HepG2 (cell line): ENCODE results near the gene FRMD1. TPM values are rescaled to one million over a fixed set of nuclear protein-coding genes. Genes with fewer than 3 reads are reported as not detected.
A peak's percentile ranks its signal among the peaks of the same experiment; 100 is the strongest.

Experiments
- AGO2 ChIP-seq: fragments of 200-400 bp; formaldehyde crosslinking; optimal IDR thresholded peaks from 2 replicates; pipeline ENCODE3; 2017; ENCODE audit warnings: mild to moderate bottlenecking, low read depth, low read length, moderate library complexity
- BORCS8-MEF2B ChIP-seq: sonication (generic); formaldehyde crosslinking; IDR thresholded peaks from 2 replicates; pipeline ENCODE4 v1.8.0; 2022; ENCODE audit warnings: mild to moderate bottlenecking, missing genetic modification reagents
- CBX2 ChIP-seq, 2 experiments: fragments of 200-600 bp in 1 of 2; sonication (generic); formaldehyde crosslinking in 1 of 2; IDR thresholded peaks; 2 replicates each; pipeline versions ENCODE4 v1.7.0 to v1.8.1; 2018 to 2022; ENCODE audit warnings: low read depth in 2 of 2, low read length in 1 of 2, mild to moderate bottlenecking in 1 of 2, missing genetic modification reagents in 1 of 2
- DPF2 ChIP-seq: sonication (generic); formaldehyde crosslinking; IDR thresholded peaks from 2 replicates; pipeline ENCODE4 v1.4.0; 2020; ENCODE audit warnings: mild to moderate bottlenecking, low read depth, missing genetic modification reagents, borderline replicate concordance
- ESRRA ChIP-seq: sonication (generic); formaldehyde crosslinking; IDR thresholded peaks from 2 replicates; pipeline ENCODE4 v1.5.1; 2020; ENCODE audit warnings: mild to moderate bottlenecking, low read depth, missing genetic modification reagents
- GATAD2A ChIP-seq: IDR thresholded peaks from 2 replicates; pipeline ENCODE4 v1.6.1; 2016
- NAIF1 ChIP-seq: sonication (generic); formaldehyde crosslinking; IDR thresholded peaks from 2 replicates; pipeline ENCODE4 v1.5.0; 2020; ENCODE audit warnings: mild to moderate bottlenecking, missing genetic modification reagents, borderline replicate concordance
- NR2F2 ChIP-seq: IDR thresholded peaks from 2 replicates; pipeline ENCODE4 v1.6.1; 2012; ENCODE audit warnings: low read depth, inconsistent platforms, borderline replicate concordance
- PTBP1 ChIP-seq: fragments of 200-400 bp; formaldehyde crosslinking; IDR thresholded peaks from 2 replicates; pipeline ENCODE4 v1.6.1; 2018; ENCODE audit warnings: low read length, low read depth; ENCODE audit not compliant: poor library complexity, severe bottlenecking
- RBM22 ChIP-seq: fragments of 200-400 bp; formaldehyde crosslinking; optimal IDR thresholded peaks from 2 replicates; pipeline ENCODE3; 2017; ENCODE audit warnings: mild to moderate bottlenecking, low read length, moderate library complexity
- SNAI1 ChIP-seq: sonication (generic); formaldehyde crosslinking; IDR thresholded peaks from 2 replicates; pipeline ENCODE4 v1.5.0; 2020; ENCODE audit warnings: mild to moderate bottlenecking, missing genetic modification reagents, borderline replicate concordance
- SOX6 ChIP-seq, 2 experiments: fragments of 450-650 bp in 1 of 2; sonication (generic) in 1 of 2; formaldehyde crosslinking in 1 of 2; IDR thresholded peaks; 2 replicates each; pipeline versions ENCODE4 v1.4.0 to v1.6.1; 2017 to 2020; ENCODE audit warnings: antibody characterized with exemption in 1 of 2, mild to moderate bottlenecking in 1 of 2, missing genetic modification reagents in 1 of 2
- SP1 ChIP-seq, 2 experiments: fragments of 450-650 bp in 1 of 2; sonication (generic) in 1 of 2; formaldehyde crosslinking in 1 of 2; IDR thresholded peaks; 2 replicates each; pipeline versions ENCODE4 v1.4.0 to v1.6.1; 2016 to 2020; ENCODE audit warnings: missing genetic modification reagents in 1 of 2
- ZFP1 ChIP-seq: IDR thresholded peaks from 2 replicates; pipeline ENCODE4 v1.6.1; 2016
- ZNF460 ChIP-seq: sonication (generic); formaldehyde crosslinking; IDR thresholded peaks from 2 replicates; pipeline ENCODE4 v1.5.1; 2020; ENCODE audit warnings: missing genetic modification reagents, mild to moderate bottlenecking, borderline replicate concordance
- ZNF747 ChIP-seq: sonication (generic); formaldehyde crosslinking; IDR thresholded peaks from 2 replicates; pipeline ENCODE4 v1.8.1; 2023; ENCODE audit warnings: missing genetic modification reagents, mild to moderate bottlenecking, borderline replicate concordance
- ZSCAN30 ChIP-seq: sonication (generic); formaldehyde crosslinking; IDR thresholded peaks from 2 replicates; pipeline ENCODE4 v1.5.0; 2020; ENCODE audit warnings: mild to moderate bottlenecking, missing genetic modification reagents
- polyA plus RNA-seq, 8 experiments: library from polyadenylated mRNA; depleted of rRNA in 3 of 8; stranded (reverse) in 7 of 8; unstranded in 1 of 8; fragments of >200 nt; fragmentation: Illumina TruSeq in 4 of 8; extraction: Trizol in 4 of 8; gene quantifications; 2 replicates each; pipeline versions ENCODE4 v1.2.1 to v1.2.3, GENCODE V29; 2011 to 2016; ENCODE audit warnings: low read depth in 4 of 8, missing spikeins in 1 of 8, mixed read lengths in 1 of 8; ENCODE audit not compliant: insufficient read depth in 1 of 8
- total RNA-seq, 5 experiments: library from RNA; depleted of rRNA; stranded (reverse); fragments of >200 nt; fragmentation: Illumina TruSeq; extraction: Trizol; gene quantifications; 2 replicates each; pipeline ENCODE4 v1.2.3, GENCODE V29; 2016; ENCODE audit warnings: low read depth in 1 of 5
- TF ChIP-seq, protein P1 (sequence below): IDR thresholded peaks from 2 replicates; pipeline ENCODE4 v1.4.0; 2020; ENCODE audit warnings: mild to moderate bottlenecking, missing genetic modification reagents
- TF ChIP-seq, protein P2 (sequence below), 2 experiments: sonication (generic) in 1 of 2; formaldehyde crosslinking in 1 of 2; IDR thresholded peaks; 2 replicates each; pipeline versions ENCODE4 v1.6.1 to v1.9.0; 2014 to 2022; ENCODE audit warnings: antibody characterized with exemption in 1 of 2, borderline replicate concordance in 1 of 2, inconsistent platforms in 1 of 2, low read depth in 1 of 2, missing genetic modification reagents in 1 of 2

FRMD1 gene
- total and polyA plus RNA-seq, 2 of the 13 experiments (the other 11 are each of a cell fraction or from before 2014, with no cell fraction given) = 0.01 TPM; not detected in 1

DNA sequence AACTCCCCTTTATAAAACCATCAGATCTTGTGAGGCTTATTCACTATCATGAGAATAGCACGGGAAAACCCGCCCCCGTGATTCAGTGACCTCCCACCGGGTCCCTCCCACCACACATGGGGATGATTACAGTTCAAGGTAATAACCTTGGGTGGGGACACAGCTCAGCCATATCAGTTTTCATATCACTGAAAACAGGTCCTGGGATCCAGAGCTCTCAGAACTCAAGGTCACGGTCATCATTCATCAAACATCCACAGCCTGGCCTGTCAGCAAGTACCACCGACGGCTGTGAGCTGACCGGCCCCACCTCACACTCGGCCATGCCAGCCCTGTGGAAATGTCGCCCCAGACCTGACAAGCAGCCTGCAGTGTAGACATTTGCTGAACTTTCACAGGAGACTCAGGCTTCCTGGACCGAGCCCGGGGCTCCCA lies 14.1 kb upstream of the FRMD1 start (continued):
- TF ChIP-seq SNAI1 (CRISPR knock-in tag) (no peak), ESRRA (CRISPR knock-in tag) (peak; percentile 72; the same call in 1 of the 2 replicates), RBM22 (no peak), GATAD2A (CRISPR knock-in tag) (peak; percentile 41; the same call in 1 of the 2 replicates), NAIF1 (no peak), NR2F2 (no peak), BORCS8-MEF2B (CRISPR knock-in tag) (no peak; the same call in 1 of the 2 replicates), DPF2 (no peak), ZNF747 (CRISPR knock-in tag) (no peak), PTBP1 (no peak), ZFP1 (CRISPR knock-in tag) (no peak), SP1 (IDR thresholded peaks at IDR 0.05) (no peak), SP1 (CRISPR knock-in tag; IDR thresholded peaks at IDR 0.05) (no peak), AGO2 (no peak), CBX2 (IDR thresholded peaks at IDR 0.05; ENCODE audit: low read depth, low read length) (no peak), CBX2 (CRISPR knock-in tag; IDR thresholded peaks at IDR 0.05; ENCODE audit: low read depth) (no peak), SOX6 (IDR thresholded peaks at IDR 0.05) (no peak), SOX6 (CRISPR knock-in tag; IDR thresholded peaks at IDR 0.05) (peak; percentile 39; the same call in 1 of the 2 replicates), ZNF460 (CRISPR knock-in tag) (no peak), ZSCAN30 (no peak)
- TF ChIP-seq, protein P1, sequence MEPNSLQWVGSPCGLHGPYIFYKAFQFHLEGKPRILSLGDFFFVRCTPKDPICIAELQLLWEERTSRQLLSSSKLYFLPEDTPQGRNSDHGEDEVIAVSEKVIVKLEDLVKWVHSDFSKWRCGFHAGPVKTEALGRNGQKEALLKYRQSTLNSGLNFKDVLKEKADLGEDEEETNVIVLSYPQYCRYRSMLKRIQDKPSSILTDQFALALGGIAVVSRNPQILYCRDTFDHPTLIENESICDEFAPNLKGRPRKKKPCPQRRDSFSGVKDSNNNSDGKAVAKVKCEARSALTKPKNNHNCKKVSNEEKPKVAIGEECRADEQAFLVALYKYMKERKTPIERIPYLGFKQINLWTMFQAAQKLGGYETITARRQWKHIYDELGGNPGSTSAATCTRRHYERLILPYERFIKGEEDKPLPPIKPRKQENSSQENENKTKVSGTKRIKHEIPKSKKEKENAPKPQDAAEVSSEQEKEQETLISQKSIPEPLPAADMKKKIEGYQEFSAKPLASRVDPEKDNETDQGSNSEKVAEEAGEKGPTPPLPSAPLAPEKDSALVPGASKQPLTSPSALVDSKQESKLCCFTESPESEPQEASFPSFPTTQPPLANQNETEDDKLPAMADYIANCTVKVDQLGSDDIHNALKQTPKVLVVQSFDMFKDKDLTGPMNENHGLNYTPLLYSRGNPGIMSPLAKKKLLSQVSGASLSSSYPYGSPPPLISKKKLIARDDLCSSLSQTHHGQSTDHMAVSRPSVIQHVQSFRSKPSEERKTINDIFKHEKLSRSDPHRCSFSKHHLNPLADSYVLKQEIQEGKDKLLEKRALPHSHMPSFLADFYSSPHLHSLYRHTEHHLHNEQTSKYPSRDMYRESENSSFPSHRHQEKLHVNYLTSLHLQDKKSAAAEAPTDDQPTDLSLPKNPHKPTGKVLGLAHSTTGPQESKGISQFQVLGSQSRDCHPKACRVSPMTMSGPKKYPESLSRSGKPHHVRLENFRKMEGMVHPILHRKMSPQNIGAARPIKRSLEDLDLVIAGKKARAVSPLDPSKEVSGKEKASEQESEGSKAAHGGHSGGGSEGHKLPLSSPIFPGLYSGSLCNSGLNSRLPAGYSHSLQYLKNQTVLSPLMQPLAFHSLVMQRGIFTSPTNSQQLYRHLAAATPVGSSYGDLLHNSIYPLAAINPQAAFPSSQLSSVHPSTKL = peak; percentile 48; the same call in 1 of the 2 replicates
- TF ChIP-seq, protein P2, sequence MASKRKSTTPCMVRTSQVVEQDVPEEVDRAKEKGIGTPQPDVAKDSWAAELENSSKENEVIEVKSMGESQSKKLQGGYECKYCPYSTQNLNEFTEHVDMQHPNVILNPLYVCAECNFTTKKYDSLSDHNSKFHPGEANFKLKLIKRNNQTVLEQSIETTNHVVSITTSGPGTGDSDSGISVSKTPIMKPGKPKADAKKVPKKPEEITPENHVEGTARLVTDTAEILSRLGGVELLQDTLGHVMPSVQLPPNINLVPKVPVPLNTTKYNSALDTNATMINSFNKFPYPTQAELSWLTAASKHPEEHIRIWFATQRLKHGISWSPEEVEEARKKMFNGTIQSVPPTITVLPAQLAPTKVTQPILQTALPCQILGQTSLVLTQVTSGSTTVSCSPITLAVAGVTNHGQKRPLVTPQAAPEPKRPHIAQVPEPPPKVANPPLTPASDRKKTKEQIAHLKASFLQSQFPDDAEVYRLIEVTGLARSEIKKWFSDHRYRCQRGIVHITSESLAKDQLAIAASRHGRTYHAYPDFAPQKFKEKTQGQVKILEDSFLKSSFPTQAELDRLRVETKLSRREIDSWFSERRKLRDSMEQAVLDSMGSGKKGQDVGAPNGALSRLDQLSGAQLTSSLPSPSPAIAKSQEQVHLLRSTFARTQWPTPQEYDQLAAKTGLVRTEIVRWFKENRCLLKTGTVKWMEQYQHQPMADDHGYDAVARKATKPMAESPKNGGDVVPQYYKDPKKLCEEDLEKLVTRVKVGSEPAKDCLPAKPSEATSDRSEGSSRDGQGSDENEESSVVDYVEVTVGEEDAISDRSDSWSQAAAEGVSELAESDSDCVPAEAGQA (IDR thresholded peaks at IDR 0.05; ENCODE audit: low read depth) = no peak
- TF ChIP-seq, protein P2 (CRISPR knock-in tag; IDR thresholded peaks at IDR 0.05; ENCODE audit: borderline replicate concordance) = no peak
